Ishikawa (cell line): ENCODE results near the gene GTF2IRD1.

Experiments
- CEBPB ChIP-seq: IDR thresholded peaks from 2 replicates; pipeline ENCODE4 v1.6.1; 2012
- CREB1 ChIP-seq: IDR thresholded peaks from 2 replicates; pipeline ENCODE4 v1.6.1; 2012; ENCODE audit warnings: low read depth
- EGR1 ChIP-seq: IDR thresholded peaks from 2 replicates; pipeline ENCODE4 v1.6.1; 2012
- EP300 ChIP-seq: IDR thresholded peaks from 2 replicates; pipeline ENCODE4 v1.6.1; 2012; ENCODE audit warnings: borderline replicate concordance
- FOXM1 ChIP-seq: IDR thresholded peaks from 2 replicates; pipeline ENCODE4 v1.6.1; 2012; ENCODE audit warnings: low read depth, borderline replicate concordance
- NFIC ChIP-seq: IDR thresholded peaks from 2 replicates; pipeline ENCODE4 v1.6.1; 2012
- RAD21 ChIP-seq: IDR thresholded peaks from 2 replicates; pipeline ENCODE4 v1.6.1; 2012; ENCODE audit warnings: low read depth
- TAF1 ChIP-seq: IDR thresholded peaks from 2 replicates; pipeline ENCODE4 v1.6.1; 2012; ENCODE audit warnings: low read depth, mild to moderate bottlenecking
- TCF12 ChIP-seq: IDR thresholded peaks from 2 replicates; pipeline ENCODE4 v1.6.1; 2012; ENCODE audit warnings: low read depth
- TEAD4 ChIP-seq: IDR thresholded peaks from 2 replicates; pipeline ENCODE4 v1.6.1; 2012
- YY1 ChIP-seq: IDR thresholded peaks from 2 replicates; pipeline ENCODE4 v1.6.1; 2012; ENCODE audit warnings: low read depth
- ZBTB7A ChIP-seq: IDR thresholded peaks from 2 replicates; pipeline ENCODE4 v1.6.1; 2012; ENCODE audit warnings: low read depth
- TF ChIP-seq, protein P1 (sequence below): IDR thresholded peaks from 2 replicates; pipeline ENCODE4 v1.6.1; 2012; ENCODE audit warnings: low read depth, mild to moderate bottlenecking
- TF ChIP-seq, protein P2 (sequence below): IDR thresholded peaks from 2 replicates; pipeline ENCODE4 v1.6.1; 2012
- TF ChIP-seq, protein P3 (sequence below): IDR thresholded peaks from 2 replicates; pipeline ENCODE4 v1.6.1; 2012

The GTF2IRD1 gene

DNA sequence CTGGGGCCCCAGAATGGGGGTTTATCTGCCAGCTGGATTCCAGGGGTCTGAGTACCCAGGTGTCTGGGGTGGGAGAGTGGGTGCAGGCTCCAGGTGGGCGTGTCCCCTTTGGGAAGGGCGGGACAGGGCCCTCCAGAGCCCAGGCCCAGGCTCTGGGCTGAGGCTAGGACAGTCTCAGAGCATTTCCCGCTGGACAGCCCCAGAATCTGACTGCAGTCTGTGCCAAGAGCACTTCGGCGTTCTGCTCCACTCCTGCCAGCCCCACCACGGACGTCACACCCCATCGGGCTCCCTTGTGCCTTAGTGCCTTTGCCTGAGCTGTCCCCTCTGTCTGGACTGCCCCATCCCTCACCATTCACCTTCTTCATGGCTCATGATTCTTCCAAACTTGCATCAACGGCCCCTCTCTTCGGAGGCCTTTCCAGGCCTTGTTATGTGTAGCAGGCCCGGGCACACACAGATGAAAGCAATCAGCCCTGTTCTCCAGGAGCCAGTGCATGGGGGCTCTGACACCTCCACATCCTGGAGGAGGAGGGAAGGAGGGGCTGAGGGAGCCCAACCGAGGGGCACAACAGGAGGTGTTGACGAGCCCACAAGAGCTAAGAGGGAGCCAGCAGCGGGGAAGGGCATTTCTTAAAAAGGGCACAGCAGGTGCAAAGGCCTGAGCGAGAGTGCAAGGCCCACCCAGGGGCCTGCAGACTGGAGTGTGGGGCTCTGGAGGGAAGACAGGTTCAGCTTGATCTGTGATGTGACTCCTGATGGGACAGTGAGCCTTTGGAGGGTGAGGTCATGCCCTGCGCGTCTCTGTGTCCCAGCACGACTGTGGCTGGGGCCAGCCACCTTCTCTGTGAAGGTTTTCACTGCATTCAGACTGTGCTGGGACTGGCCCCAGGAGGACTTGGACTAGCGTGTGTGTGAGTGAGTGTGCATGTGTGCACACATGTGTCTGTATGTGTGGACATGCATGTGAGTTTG lies 41.7 kb downstream of the GTF2IRD1 start:
- TF ChIP-seq, protein P1, sequence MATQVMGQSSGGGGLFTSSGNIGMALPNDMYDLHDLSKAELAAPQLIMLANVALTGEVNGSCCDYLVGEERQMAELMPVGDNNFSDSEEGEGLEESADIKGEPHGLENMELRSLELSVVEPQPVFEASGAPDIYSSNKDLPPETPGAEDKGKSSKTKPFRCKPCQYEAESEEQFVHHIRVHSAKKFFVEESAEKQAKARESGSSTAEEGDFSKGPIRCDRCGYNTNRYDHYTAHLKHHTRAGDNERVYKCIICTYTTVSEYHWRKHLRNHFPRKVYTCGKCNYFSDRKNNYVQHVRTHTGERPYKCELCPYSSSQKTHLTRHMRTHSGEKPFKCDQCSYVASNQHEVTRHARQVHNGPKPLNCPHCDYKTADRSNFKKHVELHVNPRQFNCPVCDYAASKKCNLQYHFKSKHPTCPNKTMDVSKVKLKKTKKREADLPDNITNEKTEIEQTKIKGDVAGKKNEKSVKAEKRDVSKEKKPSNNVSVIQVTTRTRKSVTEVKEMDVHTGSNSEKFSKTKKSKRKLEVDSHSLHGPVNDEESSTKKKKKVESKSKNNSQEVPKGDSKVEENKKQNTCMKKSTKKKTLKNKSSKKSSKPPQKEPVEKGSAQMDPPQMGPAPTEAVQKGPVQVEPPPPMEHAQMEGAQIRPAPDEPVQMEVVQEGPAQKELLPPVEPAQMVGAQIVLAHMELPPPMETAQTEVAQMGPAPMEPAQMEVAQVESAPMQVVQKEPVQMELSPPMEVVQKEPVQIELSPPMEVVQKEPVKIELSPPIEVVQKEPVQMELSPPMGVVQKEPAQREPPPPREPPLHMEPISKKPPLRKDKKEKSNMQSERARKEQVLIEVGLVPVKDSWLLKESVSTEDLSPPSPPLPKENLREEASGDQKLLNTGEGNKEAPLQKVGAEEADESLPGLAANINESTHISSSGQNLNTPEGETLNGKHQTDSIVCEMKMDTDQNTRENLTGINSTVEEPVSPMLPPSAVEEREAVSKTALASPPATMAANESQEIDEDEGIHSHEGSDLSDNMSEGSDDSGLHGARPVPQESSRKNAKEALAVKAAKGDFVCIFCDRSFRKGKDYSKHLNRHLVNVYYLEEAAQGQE, result no peak
- TF ChIP-seq EP300, result no peak
- no peak for TF ChIP-seq TCF12
- no peak for TF ChIP-seq FOXM1
- no peak for TF ChIP-seq ZBTB7A
- TF ChIP-seq, protein P2, sequence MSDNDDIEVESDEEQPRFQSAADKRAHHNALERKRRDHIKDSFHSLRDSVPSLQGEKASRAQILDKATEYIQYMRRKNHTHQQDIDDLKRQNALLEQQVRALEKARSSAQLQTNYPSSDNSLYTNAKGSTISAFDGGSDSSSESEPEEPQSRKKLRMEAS, result no peak
- no peak for TF ChIP-seq RAD21
- no peak for TF ChIP-seq CREB1
- no peak for TF ChIP-seq TAF1
- TF ChIP-seq, protein P3, sequence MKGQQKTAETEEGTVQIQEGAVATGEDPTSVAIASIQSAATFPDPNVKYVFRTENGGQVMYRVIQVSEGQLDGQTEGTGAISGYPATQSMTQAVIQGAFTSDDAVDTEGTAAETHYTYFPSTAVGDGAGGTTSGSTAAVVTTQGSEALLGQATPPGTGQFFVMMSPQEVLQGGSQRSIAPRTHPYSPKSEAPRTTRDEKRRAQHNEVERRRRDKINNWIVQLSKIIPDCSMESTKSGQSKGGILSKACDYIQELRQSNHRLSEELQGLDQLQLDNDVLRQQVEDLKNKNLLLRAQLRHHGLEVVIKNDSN, result no peak
- TF ChIP-seq YY1, result no peak

DNA sequence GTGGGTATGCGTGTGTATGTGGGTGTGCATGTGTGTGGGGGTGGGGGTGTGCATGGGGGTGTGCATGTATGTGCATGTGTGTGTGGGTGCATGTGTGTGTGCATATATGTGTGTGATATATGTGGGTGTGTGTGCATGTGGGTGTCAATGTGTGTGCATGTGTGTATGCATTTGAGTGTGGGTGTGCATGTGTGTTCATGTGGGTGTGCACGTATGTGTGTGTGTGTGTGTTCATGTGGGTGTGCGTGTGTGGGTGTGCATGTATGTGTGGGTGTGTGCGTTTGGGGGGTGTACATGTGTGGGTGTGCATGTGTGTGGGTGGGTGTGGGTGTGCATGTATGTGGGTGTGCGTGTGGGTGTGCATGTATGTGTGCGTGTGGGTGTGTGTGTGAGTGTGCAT lies 42.6 kb downstream of the GTF2IRD1 start:
- TF ChIP-seq FOXM1, result no peak

DNA sequence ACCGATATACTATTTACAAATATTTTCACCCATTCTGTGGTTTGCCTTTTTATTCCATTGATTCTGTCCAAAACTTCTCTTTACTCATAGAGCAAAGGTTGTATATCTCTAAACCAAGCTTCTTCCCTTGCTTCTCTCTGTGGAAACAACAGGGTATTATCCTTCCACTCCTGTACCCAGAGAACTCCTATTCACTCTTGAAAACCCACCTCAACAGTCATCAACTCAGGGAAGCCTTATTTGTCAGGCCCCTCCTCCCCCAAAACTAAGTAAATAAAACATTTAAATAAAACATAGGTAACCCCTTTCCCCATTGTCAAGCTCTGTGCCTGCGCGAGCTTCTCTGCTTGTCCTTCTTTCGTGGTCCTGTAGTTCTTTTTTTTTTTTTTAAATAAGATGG lies 44.6 kb downstream of the GTF2IRD1 start:
- no peak for TF ChIP-seq FOXM1
- no peak for TF ChIP-seq CREB1
- TF ChIP-seq, protein P3, result no peak
- no peak for TF ChIP-seq NFIC
- no peak for TF ChIP-seq EP300
- no peak for TF ChIP-seq TCF12
- no peak for TF ChIP-seq YY1
- TF ChIP-seq, protein P1, result no peak
- no peak for TF ChIP-seq RAD21
- no peak for TF ChIP-seq EGR1
- no peak for TF ChIP-seq ZBTB7A
- TF ChIP-seq CEBPB, result no peak
- no peak for TF ChIP-seq TEAD4
- TF ChIP-seq, protein P2, result no peak
- TF ChIP-seq TAF1, result no peak

DNA sequence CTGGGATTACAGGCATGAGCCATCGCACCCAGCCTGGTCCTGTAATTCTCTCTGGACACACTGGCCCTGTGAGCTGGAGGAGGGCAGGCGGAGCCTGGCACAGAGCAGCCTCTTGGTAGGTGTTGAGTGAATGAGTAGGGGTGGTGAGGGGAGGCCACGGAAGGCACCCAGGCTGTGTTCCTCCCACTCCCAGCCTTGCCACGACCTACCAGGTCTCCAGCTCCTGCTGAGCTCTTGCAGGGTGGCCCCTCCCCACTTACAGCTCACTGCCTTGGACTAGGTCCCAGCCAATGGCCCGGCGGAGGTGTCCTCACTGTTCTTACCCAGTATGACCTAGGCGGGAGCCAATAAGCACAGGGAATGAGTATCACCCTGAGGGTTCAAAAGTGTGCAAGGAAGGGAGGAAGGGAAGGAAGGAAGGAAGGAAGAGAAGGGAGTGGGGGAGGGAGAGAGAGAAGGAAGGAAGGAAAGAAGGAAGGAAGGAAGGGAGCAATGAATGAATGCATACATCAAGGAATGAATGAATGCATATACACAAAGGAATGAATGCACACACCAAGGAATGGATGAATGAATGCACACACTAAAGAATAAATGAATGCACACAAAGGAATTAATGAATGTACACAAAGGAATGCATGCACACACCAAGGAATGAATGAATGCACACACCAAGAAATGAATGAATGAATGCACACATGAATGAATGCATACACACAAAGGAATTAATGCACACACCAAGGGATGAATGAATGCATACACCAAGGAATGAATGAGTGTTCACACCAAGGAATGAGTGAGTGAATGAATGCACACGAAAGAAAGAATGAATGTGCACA lies 45.5 kb downstream of the GTF2IRD1 start:
- TF ChIP-seq NFIC (peak; percentile 53), CEBPB (no peak)
- TF ChIP-seq, protein P2, result peak; percentile 31; the same call in 1 of the 2 replicates

DNA sequence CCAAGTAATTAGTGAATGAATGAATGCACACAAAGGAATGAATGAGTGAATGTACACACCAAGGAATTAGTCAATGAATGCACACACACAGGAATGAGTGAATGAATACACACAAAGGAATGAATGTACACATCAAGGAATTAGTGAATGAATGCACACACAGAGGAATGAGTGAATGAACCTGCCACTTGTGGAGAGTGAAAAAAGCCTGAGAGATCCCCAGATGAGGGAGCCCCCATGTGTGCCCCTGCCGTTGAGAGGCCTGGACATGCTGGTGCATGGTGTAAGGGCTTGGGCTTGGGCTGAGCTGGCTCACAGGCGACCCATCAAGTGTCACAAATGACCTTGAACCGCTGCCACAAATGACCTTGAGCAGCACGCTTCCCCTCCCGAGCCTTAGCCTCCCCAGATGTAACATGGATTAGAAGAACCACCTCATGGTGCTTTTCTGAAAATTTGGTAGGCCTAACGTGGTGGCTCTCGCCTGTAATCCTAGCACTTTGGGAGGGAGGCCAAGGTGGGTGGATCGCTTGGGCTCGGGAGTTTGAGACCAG lies 46.2 kb downstream of the GTF2IRD1 start:
- TF ChIP-seq TAF1, result no peak
- TF ChIP-seq CEBPB, result no peak
- no peak for TF ChIP-seq RAD21
- no peak for TF ChIP-seq ZBTB7A
- no peak for TF ChIP-seq EGR1
- no peak for TF ChIP-seq TEAD4
- TF ChIP-seq, protein P2, result no peak
- TF ChIP-seq YY1, result no peak
- no peak for TF ChIP-seq TCF12
- no peak for TF ChIP-seq EP300
- no peak for TF ChIP-seq CREB1
- TF ChIP-seq, protein P1, result no peak
- TF ChIP-seq, protein P3, result no peak
- no peak for TF ChIP-seq FOXM1
- no peak; the same call in 1 of the 2 replicates for TF ChIP-seq NFIC
